ENCODE results near the gene GOLIM4. TPM values are rescaled to one million over a fixed set of nuclear protein-coding genes. Genes with fewer than 3 reads are reported as not detected.
"Not testable (repeated sequence)": the region's sequence is repeated elsewhere in the genome, so short reads cannot be mapped to it uniquely, and the experiment has no call there.

GOLIM4 gene
- 27.2 and 27.9 TPM in 2 replicates for total RNA-seq

- Histone ChIP-seq H3K36me3 (ENCODE audit: control insufficient read depth, insufficient read depth, low read length) (no peaks in the 10 kb centered on the region), H3K4me3 (ENCODE audit: low read depth, low read length) (peak within 1 kb of the TSS; percentile 85), H3K27me3 (ENCODE audit: control insufficient read depth, insufficient read depth, low read length) (no peaks in the 10 kb centered on the region)
- peak; percentile 82 for DNase-seq (ENCODE audit: low read depth)
- TF ChIP-seq CTCF (IDR thresholded peaks at IDR 0.05; ENCODE audit: insufficient read depth, low read length, poor library complexity, severe bottlenecking), result no peak
Observed at GRCh38 chr3:168095611-168096209, at the start of gene GOLIM4. GOLIM4 (minus strand) TSS chr3:168095924; CDS start chr3:168095285, 639 bp downstream.

GRCh38 chr3:168141405-168141998 is 45.8 kb upstream of the GOLIM4 start:
- no peak for DNase-seq (ENCODE audit: low read depth)
- Histone ChIP-seq H3K4me3 (ENCODE audit: low read depth, low read length) (no peak overlapping the region), H3K36me3 (ENCODE audit: control insufficient read depth, insufficient read depth, low read length) (no peaks in the 10 kb centered on the region), H3K27me3 (ENCODE audit: control insufficient read depth, insufficient read depth, low read length) (no peaks in the 10 kb centered on the region)
- TF ChIP-seq CTCF (IDR thresholded peaks at IDR 0.05; ENCODE audit: insufficient read depth, low read length, poor library complexity, severe bottlenecking), result no peak

GRCh38 chr3:168139947-168140346 is 44.2 kb upstream of the GOLIM4 start:
- no peak for DNase-seq (ENCODE audit: low read depth)
- Histone ChIP-seq H3K36me3 (ENCODE audit: control insufficient read depth, insufficient read depth, low read length) (no peaks in the 10 kb centered on the region), H3K4me3 (ENCODE audit: low read depth, low read length) (no peak overlapping the region), H3K27me3 (ENCODE audit: control insufficient read depth, insufficient read depth, low read length) (no peaks in the 10 kb centered on the region)
- TF ChIP-seq CTCF (IDR thresholded peaks at IDR 0.05; ENCODE audit: insufficient read depth, low read length, poor library complexity, severe bottlenecking), result no peak

- H3K27me3 ChIP-seq (ENCODE audit: control insufficient read depth, insufficient read depth, low read length), result no peaks in the 10 kb centered on the region
- DNase-seq (ENCODE audit: low read depth), result no peak
- no peak overlapping the region for H3K4me3 ChIP-seq (ENCODE audit: low read depth, low read length)
- no peaks in the 10 kb centered on the region for H3K36me3 ChIP-seq (ENCODE audit: control insufficient read depth, insufficient read depth, low read length)
- no peak for TF ChIP-seq CTCF (IDR thresholded peaks at IDR 0.05; ENCODE audit: insufficient read depth, low read length, poor library complexity, severe bottlenecking)
Observed at GRCh38 chr3:168138421-168138820, 42.7 kb upstream of the GOLIM4 start.

- no peaks in the 10 kb centered on the region for H3K36me3 ChIP-seq (ENCODE audit: control insufficient read depth, insufficient read depth, low read length)
- no peak for TF ChIP-seq CTCF (IDR thresholded peaks at IDR 0.05; ENCODE audit: insufficient read depth, low read length, poor library complexity, severe bottlenecking)
- no peaks in the 10 kb centered on the region for H3K27me3 ChIP-seq (ENCODE audit: control insufficient read depth, insufficient read depth, low read length)
- DNase-seq (ENCODE audit: low read depth), result no peak
- no peak overlapping the region for H3K4me3 ChIP-seq (ENCODE audit: low read depth, low read length)
Observed at GRCh38 chr3:168134931-168135330, 39.2 kb upstream of the GOLIM4 start.

GRCh38 chr3:168130250-168130649 is 34.5 kb upstream of the GOLIM4 start:
- H3K27me3 ChIP-seq (ENCODE audit: control insufficient read depth, insufficient read depth, low read length); DNase-seq (ENCODE audit: low read depth); H3K36me3 ChIP-seq (ENCODE audit: control insufficient read depth, insufficient read depth, low read length); H3K4me3 ChIP-seq (ENCODE audit: low read depth, low read length): not testable (repeated sequence)

GRCh38 chr3:168128463-168128862 is 32.7 kb upstream of the GOLIM4 start:
- not testable (repeated sequence) for H3K36me3 ChIP-seq (ENCODE audit: control insufficient read depth, insufficient read depth, low read length); DNase-seq (ENCODE audit: low read depth); H3K27me3 ChIP-seq (ENCODE audit: control insufficient read depth, insufficient read depth, low read length); H3K4me3 ChIP-seq (ENCODE audit: low read depth, low read length)

Measured in kidney epithelial cell (primary cell).